ENCODE data around the gene ZNF559.
"Not testable (repeated sequence)": the region's sequence is repeated elsewhere in the genome, so short reads cannot be mapped to it uniquely, and the experiment has no call there.

Gene ZNF559

DNA sequence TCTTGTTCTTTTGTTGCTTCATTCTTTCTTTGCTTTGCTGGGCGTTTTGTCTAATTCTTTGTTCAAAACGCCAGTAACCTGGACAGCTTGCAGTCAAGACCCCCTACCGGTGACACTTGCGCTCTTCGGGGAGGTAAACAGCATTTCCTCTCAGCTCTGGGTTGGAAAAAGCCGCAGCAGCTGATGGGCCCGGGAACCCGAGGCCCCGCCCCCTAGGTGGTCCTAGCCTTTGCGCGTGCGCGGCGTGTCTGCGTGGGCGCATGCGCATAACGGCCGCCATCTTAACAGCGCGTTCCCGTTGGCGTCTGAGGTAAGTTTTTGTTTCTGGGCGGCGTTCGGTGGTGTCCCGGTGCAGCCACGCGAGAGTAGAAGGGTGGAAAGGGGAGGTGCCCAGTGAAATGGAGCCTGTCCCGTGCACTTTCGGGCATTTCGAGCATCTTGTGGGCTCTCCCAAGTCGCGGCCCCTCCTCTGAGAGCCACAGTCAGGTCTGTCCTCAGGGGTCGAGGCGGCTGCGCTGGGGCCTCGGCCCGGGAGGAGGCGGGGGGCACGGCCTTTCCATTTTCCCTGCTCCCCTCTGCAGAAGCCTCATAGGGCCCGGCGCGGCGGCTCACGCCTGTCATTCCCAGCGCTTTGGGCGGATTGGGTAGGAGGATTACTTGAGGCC, at the start of gene ZNF559:
ZNF559 (plus strand) TSS at position 261 of the 665 bp plus-strand sequence. CDS start 14,371 bp downstream, outside the sequence.
- peak; percentile 94 for DNase-seq (ENCODE audit: low read depth)

DNA sequence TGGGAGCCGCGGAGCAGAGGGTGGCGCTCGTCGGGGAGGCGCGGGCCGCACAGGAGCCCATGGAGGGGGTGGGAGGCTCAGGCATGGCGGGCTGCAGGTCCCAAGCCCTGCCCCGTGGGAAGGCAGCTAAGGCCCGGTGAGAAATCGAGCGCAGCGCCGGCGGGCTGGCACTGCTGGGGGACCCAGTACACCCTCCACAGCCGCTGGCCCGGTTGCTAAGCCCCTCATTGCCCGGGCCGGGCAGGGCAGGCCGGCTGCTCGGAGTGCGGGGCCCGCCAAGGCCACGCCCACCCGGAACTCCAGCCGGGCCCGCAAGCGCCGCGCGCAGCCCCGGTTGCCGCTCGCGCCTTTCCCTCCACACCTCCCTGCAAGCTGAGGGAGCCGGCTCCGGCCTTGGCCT, 40.5 kb upstream of the ZNF559 start:
- peak; percentile 7 for DNase-seq (ENCODE audit: low read depth)

DNA sequence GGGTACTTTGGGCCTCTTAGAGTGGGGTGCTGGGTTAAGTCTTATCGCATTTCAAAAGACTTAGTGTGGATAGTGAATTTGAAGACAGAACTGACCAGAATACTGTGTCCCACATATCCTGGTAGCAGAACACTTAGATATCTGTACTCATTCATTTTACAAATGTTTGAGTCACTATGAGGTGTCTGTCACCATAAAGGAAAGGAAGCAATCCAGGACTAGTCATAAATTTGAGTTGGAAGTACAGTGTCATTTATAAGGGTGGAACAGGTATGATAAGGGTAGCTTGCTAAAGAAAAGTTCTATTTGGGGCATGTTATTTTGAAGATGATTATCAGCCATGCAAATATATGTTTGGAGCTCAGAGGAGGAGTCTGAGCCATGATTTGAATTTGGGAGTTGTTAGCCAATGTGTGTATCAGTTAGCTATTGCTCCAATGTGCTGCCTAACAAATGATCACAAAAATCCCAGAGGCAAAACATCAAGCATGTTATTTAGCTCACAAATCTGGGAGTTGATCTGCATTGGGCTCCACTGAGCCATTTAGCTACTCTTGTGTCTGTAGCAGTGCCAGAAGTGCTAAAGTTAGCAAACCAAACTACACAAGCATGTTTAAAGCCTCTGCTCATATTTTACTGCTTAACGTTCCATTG, 34.6 kb upstream of the ZNF559 start:
- no peak for DNase-seq (ENCODE audit: low read depth)

DNA sequence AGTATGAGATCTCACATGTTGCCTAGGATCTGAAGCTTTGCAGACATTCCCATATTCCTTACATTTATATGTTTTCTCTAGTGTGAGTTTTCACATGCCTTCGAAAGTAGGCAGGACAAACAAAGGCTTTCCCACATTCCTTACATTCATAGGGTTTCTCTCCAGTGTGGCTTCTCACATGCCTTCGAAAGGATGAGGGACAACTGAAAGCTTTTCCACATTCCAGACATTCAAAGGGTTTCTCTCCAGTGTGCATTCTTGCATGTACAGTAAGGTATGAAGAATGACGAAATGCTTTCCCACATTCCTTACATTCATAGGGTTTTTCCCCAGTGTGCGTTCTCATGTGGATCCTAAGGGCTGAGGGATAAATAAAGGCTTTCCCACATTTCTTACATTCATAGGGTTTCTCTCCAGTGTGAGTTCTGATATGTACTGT, 28.5 kb upstream of the ZNF559 start:
- no peak for DNase-seq (ENCODE audit: low read depth)

DNA sequence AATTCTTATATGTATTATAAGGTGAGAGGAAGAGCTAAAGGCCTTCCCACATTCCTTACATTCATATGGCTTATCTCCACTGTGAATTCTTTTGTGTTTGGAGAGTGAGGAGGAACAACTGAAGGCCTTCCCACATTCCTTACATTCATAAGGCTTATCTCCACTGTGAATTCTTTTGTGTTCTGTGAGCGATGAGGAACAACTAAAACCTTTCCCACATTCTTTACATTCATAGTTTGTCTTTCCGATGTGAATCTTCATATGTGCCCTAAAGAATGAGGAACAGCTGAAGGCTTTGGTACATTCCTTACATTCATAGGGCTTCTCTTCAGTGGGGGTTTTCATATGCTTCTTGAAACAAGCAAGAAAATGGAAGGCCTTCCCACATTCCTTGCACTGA, 27.6 kb upstream of the ZNF559 start:
- DNase-seq (ENCODE audit: low read depth) = no peak

DNA sequence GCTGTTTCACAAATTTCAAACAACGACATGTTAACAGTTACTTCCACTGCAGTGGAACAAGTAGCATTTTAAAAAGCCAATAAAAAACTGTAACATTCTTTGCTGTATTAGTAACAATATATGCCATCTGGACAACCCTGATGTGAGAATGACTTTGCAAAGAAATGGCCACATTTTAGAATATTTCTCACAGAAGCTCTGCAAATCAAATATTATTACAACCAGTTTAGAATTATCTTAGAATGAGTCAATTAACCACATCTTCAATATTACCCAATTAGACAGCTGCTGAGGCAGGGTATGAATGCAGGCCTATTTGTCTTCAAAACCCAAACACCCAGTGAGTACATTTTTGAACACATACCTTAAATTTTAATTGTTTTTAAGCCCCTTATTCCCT, 17.5 kb upstream of the ZNF559 start:
- DNase-seq (ENCODE audit: low read depth) = no peak

DNA sequence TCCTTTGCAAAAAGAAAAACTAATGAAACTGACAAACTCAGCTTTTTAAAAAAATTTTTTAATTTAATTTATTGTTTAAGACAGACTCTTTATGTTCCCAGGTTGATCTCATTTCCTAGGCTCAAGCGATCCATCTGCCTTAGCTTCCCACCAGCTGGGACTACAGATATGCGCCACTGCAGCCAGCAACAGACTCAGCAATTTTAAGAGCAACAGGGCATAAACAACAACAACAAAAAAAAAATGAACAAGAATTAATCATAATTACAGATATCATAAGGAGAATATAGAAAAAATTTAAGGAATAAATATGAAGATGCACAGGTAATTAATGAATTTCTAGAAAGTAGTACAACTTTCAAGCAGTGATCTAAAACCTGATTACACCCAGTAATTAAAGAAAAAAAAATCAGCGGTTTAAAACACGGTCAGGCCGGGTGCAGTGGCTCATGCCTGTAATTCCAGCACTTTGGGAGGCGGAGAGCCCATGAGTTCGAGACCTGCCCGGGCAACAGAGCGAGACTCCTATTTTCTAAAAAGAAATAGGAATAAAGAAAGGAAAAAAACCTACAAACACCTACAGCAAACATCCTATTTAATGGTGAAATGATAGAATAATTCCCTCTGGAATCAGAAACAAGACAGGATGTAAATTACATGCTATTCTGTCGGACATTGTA, 15.7 kb upstream of the ZNF559 start:
- DNase-seq (ENCODE audit: low read depth) = no peak

DNA sequence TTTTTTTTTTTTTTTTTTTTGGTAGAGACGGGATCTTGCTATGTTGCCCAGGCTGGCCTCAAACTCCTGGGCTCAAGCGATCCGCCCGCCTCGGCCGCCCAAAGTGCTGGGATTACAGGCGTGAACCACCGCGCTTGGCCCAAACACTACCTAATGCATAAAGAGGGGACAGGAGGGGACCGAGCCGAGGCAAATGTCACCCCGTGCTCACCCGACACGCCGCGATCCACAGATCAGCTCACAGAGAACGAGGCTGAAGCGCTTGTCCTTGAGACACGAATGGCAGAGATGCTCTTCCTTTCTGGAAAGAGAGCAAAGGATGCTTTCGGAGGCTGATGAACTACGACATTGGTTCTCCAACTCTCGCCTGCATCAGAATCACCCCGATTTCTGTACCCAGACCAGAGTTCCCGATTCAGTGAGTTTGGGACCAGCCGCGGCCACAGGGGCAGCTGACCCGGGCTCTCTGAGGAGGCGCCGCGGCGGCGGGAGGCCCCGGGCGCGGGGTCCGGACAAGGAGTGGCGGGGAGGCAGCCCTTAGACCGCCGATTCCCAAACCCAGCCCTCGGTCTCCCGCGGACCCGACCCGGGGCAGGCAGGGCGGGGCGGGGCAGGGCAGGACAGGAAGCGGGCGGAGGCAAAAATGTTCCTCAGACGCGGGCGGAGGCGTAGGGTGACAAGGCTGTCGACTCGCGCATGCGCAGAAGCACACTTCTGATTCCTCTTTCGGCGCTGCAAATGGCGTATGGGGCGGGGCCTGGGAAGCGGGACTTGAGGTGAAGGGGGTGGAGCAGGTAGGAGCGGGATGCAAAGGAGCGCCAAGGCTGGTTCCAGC, 14.6 kb upstream of the ZNF559 start, which contains the start of gene ZNF699:
ZNF699 (minus strand) TSS at position 700 of the 835 bp plus-strand sequence. CDS start 4,719 bp downstream, outside the sequence.
- peak; percentile 95 for DNase-seq (ENCODE audit: low read depth)

DNA sequence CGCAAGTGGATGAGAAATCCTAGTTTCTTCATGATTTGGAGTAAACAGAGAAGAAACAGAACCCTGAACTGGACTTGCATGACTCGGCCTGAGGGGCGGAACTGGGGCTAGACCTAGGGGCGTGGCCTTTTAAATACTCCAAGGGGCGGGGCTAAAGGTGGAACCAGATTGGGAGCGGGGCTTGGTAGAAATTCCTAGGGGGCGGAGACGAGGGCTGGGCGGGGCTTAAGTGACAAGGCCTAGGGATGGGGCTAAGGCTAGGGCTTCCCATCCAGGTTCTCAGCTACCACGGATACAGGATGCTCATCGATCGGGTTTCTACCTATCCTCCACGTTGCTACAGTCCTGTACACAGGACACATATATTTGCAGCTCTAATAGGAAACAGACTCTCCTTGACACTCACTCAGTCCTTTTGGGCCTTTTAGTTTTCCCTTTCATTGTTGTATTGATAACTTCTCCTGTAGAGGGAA, 14.0 kb upstream of the ZNF559 start:
- peak; percentile 76 for DNase-seq (ENCODE audit: low read depth)

DNA sequence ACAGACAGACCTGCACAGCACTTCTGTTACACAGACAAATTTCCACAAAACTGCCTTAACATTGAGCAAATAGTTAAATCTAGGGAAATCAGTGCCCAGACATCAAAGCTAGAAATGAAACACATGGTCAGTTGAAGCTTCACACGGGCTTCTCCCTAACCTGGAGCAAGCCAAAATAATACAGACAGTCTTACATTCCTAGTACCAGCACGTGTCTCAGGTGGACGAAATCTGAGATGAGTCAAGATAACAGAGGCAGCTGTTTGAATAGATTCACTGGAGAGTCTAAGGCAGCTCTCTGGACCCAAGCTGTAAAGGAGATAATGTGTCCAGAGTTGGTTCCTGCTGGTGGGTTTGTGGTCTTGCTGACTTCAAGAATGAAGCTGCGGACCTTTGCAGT, 10.2 kb upstream of the ZNF559 start:
- no peak for DNase-seq (ENCODE audit: low read depth)

DNA sequence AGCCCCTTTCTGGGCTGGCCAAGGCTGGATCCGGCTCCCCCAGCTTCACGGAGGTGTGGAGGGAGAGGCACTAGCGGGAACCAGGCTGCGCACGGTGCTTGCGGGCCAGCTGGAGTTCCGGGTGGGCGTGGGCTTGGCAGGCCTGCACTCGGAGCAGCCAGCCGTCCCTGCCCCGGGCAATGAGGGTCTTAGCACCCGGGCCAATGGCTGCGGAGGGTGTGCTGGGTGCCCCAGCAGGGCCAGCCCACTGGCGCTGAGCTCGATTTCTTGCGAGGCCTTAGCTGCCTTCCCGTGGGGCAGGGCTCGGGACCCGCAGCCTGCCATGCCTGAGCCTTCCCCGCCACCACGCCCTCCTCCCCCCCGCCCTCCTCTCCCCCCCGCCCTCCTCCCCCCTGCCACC, 2.6 kb upstream of the ZNF559 start:
- DNase-seq (ENCODE audit: low read depth) = no peak

DNA sequence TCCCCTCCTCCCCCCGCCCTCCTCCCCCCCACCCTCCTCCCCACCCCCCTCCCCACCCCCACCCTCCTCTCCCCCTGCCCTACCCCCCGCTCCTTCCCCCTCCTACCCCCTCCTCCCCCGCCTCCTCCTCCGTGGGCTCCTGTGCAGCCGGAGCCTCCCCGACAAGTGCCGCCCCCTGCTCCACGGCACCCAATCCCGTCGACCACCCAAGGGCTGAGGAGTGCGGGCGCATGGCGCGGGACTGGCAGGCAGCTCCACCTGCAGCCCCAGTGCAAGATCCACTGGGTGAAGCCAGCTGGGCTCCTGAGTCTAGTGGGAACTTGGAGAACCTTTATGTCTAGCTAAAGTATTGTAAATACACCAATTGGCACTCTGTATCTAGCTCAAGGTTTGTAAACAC, 2.2 kb upstream of the ZNF559 start:
- DNase-seq (ENCODE audit: low read depth) = not testable (repeated sequence)

DNA sequence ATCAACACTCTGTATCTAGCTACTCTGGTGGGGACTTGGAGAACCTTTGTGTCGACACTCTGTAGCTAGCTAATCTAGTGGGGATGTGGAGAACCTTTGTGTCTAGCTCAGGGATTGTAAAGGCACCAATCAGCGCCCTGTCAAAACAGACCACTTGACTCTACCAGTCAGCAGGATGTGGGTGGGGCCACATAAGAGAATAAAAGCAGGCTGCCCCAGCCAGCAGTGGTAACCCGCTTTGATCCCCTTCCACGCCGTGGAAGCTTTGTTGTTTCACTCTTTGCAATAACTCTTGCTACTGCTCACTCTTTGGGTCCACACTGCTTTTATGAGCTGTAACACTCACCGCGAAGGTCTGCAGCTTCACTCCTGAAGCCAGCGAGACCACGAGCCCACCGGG, 1.8 kb upstream of the ZNF559 start:
- DNase-seq (ENCODE audit: low read depth) = not testable (repeated sequence)

DNA sequence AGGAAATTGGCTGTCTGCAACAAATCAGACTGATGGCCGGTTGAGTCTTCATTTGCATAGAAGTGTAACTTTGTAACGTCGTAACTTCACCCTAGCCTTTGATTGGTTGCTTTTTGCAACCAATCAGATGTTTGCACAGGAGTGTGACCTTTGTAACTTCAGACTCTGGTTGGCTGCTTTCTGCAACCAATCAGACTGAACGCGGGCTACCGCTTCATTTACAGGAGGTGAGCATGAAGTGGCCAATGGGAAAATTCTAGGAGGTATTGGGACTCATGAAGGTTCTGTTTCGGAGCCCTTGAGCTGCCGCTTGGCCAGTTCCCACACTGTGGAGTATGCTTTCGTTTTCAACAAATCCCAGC, 441 bp upstream of the ZNF559 start:
- DNase-seq (ENCODE audit: low read depth) = peak; percentile 35

DNA sequence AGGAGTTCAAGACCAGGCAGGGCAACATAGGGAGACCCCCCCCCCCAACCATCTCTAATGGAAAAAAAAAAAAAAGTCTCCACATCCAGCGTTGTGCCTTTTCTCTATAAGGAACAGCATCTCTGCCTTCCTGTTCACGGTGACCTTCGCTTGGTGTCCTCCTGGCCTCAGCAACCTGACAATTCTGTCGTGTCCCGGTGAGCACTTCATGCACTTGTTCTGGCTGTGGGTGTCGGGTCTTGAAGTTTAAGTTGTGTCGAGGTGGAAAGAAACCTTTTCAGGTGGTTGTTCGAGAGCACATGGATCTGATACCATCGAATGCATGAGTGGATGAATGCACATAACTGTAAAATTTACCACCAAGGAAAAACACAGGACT, 594 bp downstream of the ZNF559 start:
- DNase-seq (ENCODE audit: low read depth) = no peak

DNA sequence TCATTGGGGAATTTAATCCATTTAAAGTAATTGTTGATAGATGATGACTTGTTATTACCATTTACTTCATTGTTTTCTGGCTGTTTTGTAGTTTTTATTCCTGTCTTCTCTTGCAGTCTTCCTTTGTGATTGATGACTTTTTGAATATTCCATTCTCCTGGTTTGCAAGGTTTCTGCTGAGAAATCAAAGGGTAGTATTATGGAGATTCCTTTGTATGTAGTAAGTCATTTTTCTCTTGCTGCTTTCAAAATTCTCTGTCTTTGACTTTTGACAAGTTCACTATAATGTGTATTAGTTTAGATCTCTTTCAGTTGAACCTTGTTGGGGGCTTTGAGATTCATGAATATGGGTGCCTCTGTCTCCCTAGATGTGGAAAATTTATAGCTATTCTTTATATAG, 6.0 kb downstream of the ZNF559 start:
- no peak for DNase-seq (ENCODE audit: low read depth)

DNA sequence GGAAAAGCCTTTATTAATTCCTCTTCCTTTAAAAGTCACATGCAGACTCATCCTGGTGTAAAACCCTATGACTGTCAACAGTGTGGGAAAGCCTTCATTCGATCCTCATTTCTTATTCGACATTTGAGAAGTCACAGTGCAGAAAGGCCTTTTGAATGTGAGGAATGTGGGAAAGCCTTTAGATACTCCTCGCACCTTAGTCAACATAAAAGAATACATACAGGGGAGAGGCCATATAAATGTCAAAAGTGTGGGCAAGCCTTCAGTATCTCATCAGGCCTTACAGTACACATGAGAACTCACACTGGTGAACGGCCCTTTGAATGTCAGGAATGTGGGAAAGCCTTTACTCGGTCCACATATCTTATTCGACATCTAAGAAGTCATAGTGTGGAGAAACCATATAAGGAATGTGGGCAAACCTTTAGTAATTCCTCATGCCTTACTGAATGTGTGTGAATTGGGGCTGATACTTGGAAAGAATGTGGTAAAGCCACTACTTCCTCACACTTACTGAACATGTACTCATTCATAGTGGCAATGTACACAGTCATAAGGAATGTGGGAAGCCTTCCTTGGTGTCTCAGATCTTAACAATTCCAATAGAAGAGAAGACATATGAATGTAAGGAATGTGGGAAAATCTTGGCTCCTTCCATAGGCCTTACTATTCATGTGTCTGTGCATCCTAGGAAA, 18.8 kb downstream of the ZNF559 start:
- no peak for DNase-seq (ENCODE audit: low read depth)

DNA sequence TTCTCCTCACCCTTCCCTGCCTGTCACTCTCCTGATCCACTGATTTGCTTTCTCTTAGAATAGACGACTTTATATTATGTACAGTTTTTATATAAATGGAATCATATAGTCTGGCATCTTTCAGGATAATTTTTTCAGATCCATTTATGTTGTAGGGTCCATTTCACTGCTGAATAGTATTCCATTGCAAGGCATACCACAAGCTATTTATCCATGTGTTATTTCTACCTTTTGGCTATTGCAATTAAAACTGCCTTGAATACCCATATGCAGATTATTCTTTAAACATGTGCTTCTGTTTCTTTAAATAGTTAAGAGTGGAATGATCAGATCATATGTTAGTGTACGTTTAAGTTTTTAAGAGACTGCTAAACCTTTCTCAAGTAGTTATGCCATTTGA, 21.0 kb downstream of the ZNF559 start:
- DNase-seq (ENCODE audit: low read depth) = no peak

DNA sequence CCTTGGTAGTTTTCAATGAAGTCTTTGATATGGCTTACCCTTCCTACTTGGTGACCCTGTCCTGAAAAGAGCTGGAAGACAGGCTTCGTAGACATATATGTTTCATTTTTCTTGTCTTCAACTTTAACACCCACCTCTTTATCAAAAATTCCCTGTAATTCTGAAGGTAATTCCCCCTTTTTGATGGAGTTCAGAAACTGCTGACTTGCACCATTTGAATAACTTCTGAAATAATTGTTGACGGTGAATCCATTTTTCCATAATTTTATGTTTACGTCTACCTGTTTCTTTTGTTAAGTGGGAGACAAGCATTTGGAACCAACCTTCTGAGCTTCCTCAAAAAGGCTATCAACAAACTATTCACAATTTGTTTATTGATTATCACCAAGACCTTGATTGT, 24.3 kb downstream of the ZNF559 start:
- no peak for DNase-seq (ENCODE audit: low read depth)

DNA sequence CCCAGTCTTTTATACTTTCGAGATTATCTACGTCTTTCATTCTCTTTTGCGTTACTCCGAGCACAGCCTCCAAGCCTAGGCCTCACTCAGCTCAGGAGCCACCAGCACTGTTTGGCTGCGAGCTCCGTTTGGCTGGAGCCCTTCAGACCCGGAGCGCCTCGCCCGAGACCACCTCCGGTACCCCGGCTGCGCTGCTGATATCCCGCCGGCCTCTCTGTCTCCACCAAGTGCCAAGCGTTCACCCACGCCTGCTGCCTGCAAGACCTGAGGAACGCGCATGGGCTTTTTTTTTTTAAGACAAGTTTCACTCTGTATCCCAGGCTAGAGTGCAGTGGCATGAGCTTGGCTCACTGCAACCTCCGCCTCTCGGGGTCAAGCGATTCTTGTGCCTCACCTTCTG, 24.7 kb downstream of the ZNF559 start:
- DNase-seq (ENCODE audit: low read depth) = no peak

DNA sequence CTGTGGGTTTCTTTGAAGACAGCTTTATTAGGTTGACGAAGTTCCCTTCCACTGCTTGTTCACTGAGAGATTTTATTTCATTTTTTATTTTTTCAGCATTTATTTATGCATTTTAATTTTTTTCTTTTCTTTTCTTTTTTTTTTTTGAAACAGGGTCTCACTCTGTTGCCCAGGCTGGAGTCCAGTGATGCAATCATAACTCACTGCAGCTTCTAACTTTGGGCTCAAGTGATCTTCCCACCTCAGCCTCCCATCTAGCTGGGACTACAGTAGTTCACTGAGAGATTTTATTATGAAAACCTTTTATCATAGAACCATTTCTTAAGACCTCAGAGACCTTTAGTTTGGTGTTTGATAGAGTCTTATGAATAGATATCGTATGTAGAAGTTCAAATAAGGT, 28.5 kb downstream of the ZNF559 start:
- DNase-seq (ENCODE audit: low read depth) = no peak

DNA sequence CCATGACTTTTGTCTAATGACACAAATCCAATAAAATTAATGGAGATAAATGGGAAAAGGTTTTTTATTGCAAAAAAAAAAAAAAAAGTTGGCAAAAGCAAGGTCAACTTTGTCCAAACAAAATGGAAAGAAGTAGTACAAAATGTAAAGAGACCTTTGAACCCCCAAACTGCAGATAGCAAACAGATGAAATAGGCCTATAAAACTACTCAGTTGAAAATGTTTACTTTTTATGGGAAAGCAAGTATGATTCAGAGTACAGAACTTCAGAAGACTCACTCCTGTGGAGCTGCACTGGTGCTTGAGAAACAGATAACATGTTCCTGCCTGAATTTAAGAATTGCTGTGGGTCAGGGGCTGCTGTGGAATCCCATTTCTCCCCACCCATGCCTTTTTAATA, 29.0 kb downstream of the ZNF559 start:
- DNase-seq (ENCODE audit: low read depth) = no peak

Measured in activated T-cell treated with anti-CD3 and anti-CD28 coated beads for 48 hours (primary cell).